ENCODE measurements around the gene HECTD2. TPM values are rescaled to one million over a fixed set of nuclear protein-coding genes. Genes with fewer than 3 reads are reported as not detected.

The HECTD2 gene
- total RNA-seq, 1 experiment from 2014 or later = 9.4 TPM

- no peak overlapping the region for H3K4me3 Mint-ChIP-seq
- no peak for ATAC-seq
- peaks cover 2% of the 10 kb centered on the region for H3K4me1 Mint-ChIP-seq
- H3K9me3 Mint-ChIP-seq = peaks cover 8% of the 10 kb centered on the region
- no peak for TF ChIP-seq GABPB1 (CRISPR knock-in tag; IDR thresholded peaks at IDR 0.05)
- no peak for TF ChIP-seq OVOL2 (CRISPR knock-in tag; IDR thresholded peaks at IDR 0.05; ENCODE audit: borderline replicate concordance)
- no peak for TF ChIP-seq MXD4 (CRISPR knock-in tag; IDR thresholded peaks at IDR 0.05; ENCODE audit: borderline replicate concordance)
- TF ChIP-seq FOXJ3 (CRISPR knock-in tag; IDR thresholded peaks at IDR 0.05; ENCODE audit: borderline replicate concordance) = no peak
- TF ChIP-seq TP53 (CRISPR knock-in tag; IDR thresholded peaks at IDR 0.05) = no peak
- no peak for TF ChIP-seq EMX1 (CRISPR knock-in tag; IDR thresholded peaks at IDR 0.05)
- TF ChIP-seq E2F5 (CRISPR knock-in tag; IDR thresholded peaks at IDR 0.05) = no peak
- no peak for TF ChIP-seq NR1H2 (CRISPR knock-in tag; IDR thresholded peaks at IDR 0.05)
- TF ChIP-seq ATF1 (CRISPR knock-in tag; IDR thresholded peaks at IDR 0.05) = no peak
- TF ChIP-seq KAT7 (CRISPR knock-in tag; IDR thresholded peaks at IDR 0.05; ENCODE audit: borderline replicate concordance) = no peak
- TF ChIP-seq NFYB (CRISPR knock-in tag; conservative IDR thresholded peaks at IDR 0.05; ENCODE audit: low read depth) = no peak
- no peak for TF ChIP-seq HMGA2 (CRISPR knock-in tag; IDR thresholded peaks at IDR 0.05)
- TF ChIP-seq IRF1 (CRISPR knock-in tag; IDR thresholded peaks at IDR 0.05) = no peak
- no peak for TF ChIP-seq STAT6 (CRISPR knock-in tag; conservative IDR thresholded peaks at IDR 0.05; ENCODE audit: low read depth)
- no peak for TF ChIP-seq SP1 (CRISPR knock-in tag; conservative IDR thresholded peaks at IDR 0.05)
- no peak for TF ChIP-seq GRHL2 (CRISPR knock-in tag; IDR thresholded peaks at IDR 0.05; ENCODE audit: insufficient replicate concordance, severe bottlenecking)
- no peak for TF ChIP-seq USF2 (CRISPR knock-in tag; IDR thresholded peaks at IDR 0.05)
- TF ChIP-seq MLX (CRISPR knock-in tag; IDR thresholded peaks at IDR 0.05) = no peak
- no peak for TF ChIP-seq ZNF121 (CRISPR knock-in tag; IDR thresholded peaks at IDR 0.05)
- ChIA-PET CTCF (interaction anchor here (1.6 kb wide), 1 partner anchor 37 kb away, joined by 4 read pairs; no protein-coding TSS in a partner anchor), POLR2A (no interaction called here)
- H3K27me3 Mint-ChIP-seq (ENCODE audit: low read depth) = no peaks in the 10 kb centered on the region
- no peak for DNase-seq (ENCODE audit: low spot score)
- no peaks in the 10 kb centered on the region for H3K36me3 Mint-ChIP-seq
- no peak overlapping the region for H3K27ac Mint-ChIP-seq
Measured at GRCh38 chr10:91514787-91515186, 104.6 kb downstream of the HECTD2 start.

GRCh38 chr10:91517394-91517793 lies 107.2 kb downstream of the HECTD2 start:
- H3K4me1 Mint-ChIP-seq = peaks cover 8% of the 10 kb centered on the region
- peaks cover 12% of the 10 kb centered on the region for H3K9me3 Mint-ChIP-seq
- no peak for TF ChIP-seq ZSCAN18 (CRISPR knock-in tag; IDR thresholded peaks at IDR 0.05)
- TF ChIP-seq HMGA2 (CRISPR knock-in tag; IDR thresholded peaks at IDR 0.05) = no peak
- TF ChIP-seq ATF2 (CRISPR knock-in tag; IDR thresholded peaks at IDR 0.05; ENCODE audit: borderline replicate concordance, low read depth) = no peak
- TF ChIP-seq USF2 (CRISPR knock-in tag; IDR thresholded peaks at IDR 0.05) = no peak
- no peak for TF ChIP-seq MAX (CRISPR knock-in tag; IDR thresholded peaks at IDR 0.05)
- no peak for TF ChIP-seq STAT6 (CRISPR knock-in tag; conservative IDR thresholded peaks at IDR 0.05; ENCODE audit: low read depth)
- no peak overlapping the region for H3K27ac Mint-ChIP-seq
- H3K4me3 Mint-ChIP-seq = no peak overlapping the region
- CTCF ChIA-PET = interaction anchor here (0.9 kb wide), 1 partner anchor 219 kb away, joined by 3 read pairs; no protein-coding TSS in a partner anchor
- H3K36me3 Mint-ChIP-seq = no peaks in the 10 kb centered on the region
- no peak for ATAC-seq
- no peaks in the 10 kb centered on the region for H3K27me3 Mint-ChIP-seq (ENCODE audit: low read depth)
- no peak for DNase-seq (ENCODE audit: low spot score)
- POLR2A ChIA-PET = no interaction called here
